AG09309 (cell line): Measurements from ENCODE around the gene CTU2.
A peak's percentile ranks its signal among the peaks of the same experiment; 100 is the strongest.

Experiments used
- DNase-seq: peaks from one replicate; pipeline ENCODE4 v3.0.0-alpha.2; 2010; ENCODE audit warnings: low read depth
- H3K4me3 ChIP-seq: 2 replicates; pipeline ENCODE4 v1.5.1; 2011; ENCODE audit warnings: mild to moderate bottlenecking, low read depth, low read length, moderate library complexity; ENCODE audit not compliant: control insufficient read depth
- TF ChIP-seq, protein P1 (sequence below): IDR thresholded peaks from 2 replicates; pipeline ENCODE4 v1.5.1; 2011; ENCODE audit warnings: mild to moderate bottlenecking, low read depth, low read length, inconsistent platforms; ENCODE audit not compliant: insufficient read depth, control insufficient read depth; ENCODE audit errors: missing control alignments

The CTU2 gene

DNA sequence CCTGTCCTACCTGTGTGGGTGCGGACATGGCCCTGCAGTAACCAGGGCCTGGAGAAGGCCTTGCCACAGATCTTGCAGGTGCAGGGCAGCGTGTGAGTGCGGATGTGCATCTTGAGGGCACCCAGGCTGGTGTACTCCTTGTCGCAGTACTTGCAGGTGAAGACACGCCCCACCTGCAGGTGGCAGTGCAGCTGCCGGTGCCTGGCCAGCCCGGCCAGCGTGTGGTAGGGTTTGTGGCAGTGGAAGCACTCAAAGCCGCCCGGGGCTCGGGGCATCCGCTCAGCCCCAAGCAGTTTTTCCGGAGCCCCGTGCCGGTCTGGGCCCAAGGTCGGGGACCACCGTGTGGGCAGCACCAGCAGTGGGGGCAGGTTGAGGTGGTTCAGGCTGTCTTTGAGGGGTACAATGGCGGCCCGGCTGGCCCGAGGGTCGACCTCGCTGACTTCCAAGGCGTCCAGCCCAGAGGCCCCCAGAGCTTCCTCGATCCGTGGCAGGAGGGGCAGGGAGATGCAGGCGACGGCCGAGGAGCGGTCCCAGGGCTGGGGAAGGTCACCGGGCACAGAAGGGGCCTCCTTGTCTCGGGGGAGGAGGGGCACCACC lies 25.1 kb upstream of the CTU2 start:
- H3K4me3 ChIP-seq = no peak overlapping the region
- DNase-seq = no peak
- TF ChIP-seq, protein P1, sequence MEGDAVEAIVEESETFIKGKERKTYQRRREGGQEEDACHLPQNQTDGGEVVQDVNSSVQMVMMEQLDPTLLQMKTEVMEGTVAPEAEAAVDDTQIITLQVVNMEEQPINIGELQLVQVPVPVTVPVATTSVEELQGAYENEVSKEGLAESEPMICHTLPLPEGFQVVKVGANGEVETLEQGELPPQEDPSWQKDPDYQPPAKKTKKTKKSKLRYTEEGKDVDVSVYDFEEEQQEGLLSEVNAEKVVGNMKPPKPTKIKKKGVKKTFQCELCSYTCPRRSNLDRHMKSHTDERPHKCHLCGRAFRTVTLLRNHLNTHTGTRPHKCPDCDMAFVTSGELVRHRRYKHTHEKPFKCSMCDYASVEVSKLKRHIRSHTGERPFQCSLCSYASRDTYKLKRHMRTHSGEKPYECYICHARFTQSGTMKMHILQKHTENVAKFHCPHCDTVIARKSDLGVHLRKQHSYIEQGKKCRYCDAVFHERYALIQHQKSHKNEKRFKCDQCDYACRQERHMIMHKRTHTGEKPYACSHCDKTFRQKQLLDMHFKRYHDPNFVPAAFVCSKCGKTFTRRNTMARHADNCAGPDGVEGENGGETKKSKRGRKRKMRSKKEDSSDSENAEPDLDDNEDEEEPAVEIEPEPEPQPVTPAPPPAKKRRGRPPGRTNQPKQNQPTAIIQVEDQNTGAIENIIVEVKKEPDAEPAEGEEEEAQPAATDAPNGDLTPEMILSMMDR = peak; percentile 9

DNA sequence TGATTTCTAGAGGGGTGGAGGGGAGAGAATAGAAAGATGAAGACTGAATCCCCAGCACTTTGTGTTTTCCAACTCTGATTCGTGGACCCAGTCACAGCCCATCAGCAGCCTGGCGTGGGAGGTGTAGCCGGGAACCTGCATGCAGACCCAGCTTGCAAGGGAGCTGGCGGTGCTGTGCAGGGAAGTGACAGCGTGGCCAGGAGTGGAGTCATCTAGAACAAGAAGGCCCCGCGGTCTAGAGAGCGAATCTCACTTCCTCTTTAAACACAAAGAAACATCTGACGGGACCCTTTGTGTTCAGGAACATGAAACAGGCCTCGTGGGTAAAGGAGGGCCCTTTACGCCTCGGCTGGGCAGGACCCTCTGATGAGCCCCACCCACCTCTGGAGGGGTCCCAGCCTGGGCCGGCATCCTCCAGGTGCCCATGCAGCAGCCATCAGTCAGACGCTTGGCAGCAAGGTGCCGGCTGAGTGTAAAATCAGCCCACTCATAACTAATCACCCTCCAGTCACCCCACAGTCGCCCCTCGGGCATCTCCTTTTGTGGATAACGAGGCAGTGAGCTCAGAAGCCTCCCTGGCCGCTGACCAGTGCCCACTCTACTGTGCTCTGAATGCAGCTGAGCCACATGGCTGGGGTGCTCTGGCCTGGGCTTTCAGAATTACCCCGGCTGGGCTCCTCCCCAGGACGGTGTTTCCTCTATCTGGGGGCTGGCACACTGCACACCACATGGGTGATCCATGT lies 24.4 kb upstream of the CTU2 start:
- TF ChIP-seq, protein P1 = no peak
- no peak overlapping the region for H3K4me3 ChIP-seq
- DNase-seq = no peak

DNA sequence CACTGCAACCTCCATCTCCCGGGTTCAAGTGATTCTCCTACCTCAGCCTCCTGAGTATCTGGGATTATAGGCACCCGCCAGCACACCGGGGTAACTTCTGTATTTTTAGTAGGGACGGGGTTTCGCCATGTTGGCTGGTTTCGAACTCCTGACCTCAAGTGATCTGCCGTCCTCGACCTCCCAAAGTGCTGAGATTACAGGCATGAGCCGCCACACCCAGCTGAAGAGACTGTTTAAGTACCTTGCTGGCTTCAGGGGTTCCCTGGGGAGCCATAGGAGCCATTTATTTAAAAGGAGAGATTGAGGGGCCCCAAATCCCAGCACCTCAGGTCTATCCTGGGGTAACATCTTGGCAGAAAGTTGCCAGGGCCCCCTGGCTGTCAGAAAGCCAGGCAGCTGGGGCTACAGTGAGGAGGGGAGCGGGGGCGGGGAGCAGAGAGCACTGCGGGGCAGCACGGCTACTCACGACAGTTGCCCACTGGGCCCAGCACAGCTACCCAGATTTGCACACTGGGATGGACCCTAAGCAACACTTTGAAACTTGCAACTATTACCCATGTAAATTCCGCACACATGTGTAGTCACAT lies 21.6 kb upstream of the CTU2 start:
- no peak overlapping the region for H3K4me3 ChIP-seq
- DNase-seq = no peak
- TF ChIP-seq, protein P1 = no peak

DNA sequence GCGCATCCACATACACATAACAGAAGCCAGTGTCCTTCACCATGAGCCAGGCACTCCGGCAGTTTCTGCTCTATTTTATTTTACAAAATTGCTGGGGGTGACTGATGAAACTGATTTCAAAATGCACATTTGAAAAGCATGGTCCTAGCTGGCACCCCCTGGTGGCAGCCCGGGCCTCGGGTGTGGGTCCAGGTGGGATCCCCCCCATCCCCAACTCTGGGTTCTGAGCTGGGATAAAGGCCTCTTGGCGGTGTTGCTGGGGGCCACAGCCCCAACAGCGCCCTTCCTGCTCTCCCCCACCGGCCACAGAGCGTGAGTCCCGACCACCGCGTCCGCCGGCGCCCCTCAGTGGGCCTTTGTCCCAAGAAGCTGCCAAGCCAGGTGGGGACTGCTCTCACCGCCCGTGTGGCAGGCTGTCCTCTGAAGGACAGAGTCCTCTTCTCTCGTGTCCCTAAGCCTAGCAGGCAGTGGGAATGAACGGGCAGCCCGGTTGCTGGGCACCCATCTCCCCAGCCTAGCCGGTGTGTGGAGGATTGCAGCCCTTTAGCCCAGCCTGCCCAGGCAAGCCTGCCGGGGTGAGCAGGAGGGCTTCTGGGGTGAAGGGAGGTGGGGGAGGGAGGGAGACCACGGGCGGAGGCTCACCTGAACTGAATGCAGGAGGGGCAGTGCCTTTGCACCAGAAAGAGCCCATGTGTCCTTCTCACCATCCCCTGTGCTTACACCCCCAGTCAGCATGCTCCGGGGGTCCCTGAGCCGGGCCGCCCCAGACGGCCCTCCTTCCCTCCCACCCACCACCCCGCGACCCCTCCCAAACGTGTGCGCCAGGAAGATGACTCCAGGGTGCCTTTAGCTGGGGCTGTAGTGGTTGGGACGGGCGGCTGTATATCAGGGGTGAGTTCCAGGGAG lies 20.9 kb upstream of the CTU2 start:
- DNase-seq = no peak
- TF ChIP-seq, protein P1 = peak; percentile 87
- H3K4me3 ChIP-seq = no peak overlapping the region

DNA sequence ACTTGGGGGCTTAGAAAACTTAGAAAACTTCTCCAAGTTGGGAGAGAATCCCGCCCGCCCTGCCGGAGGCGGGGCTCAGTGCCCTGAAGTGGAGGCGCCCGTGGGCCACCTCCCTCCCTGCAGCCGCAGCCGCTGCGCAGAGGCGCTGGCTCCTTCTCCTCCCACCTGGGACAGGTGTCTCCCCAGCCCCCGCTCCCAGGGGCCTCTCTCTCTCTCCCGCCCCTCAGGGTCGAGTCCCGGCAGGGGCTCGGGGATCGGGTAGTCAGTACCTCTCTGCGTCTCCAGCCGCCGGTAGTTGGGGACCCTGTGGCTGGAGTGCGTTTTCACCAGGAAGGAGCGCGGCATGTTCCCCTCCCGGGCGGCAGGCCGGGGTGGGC lies 20.3 kb upstream of the CTU2 start:
- TF ChIP-seq, protein P1 = no peak
- no peak for DNase-seq
- peak overlapping the region; percentile 44 for H3K4me3 ChIP-seq
